HG02938 (cell line): ENCODE measurements around the gene SLC25A38.
"Not testable (repeated sequence)": the region's sequence is repeated elsewhere in the genome, so short reads cannot be mapped to it uniquely, and the experiment has no call there.

ENCODE experiments used
- ATAC-seq: cut with Tn5 transposase; IDR thresholded peaks from one replicate; pipeline ENCODE4 v1.9.1; 2021; ENCODE audit warnings: mild to moderate bottlenecking, moderate library complexity; ENCODE audit not compliant: unreplicated experiment

The SLC25A38 gene

DNA sequence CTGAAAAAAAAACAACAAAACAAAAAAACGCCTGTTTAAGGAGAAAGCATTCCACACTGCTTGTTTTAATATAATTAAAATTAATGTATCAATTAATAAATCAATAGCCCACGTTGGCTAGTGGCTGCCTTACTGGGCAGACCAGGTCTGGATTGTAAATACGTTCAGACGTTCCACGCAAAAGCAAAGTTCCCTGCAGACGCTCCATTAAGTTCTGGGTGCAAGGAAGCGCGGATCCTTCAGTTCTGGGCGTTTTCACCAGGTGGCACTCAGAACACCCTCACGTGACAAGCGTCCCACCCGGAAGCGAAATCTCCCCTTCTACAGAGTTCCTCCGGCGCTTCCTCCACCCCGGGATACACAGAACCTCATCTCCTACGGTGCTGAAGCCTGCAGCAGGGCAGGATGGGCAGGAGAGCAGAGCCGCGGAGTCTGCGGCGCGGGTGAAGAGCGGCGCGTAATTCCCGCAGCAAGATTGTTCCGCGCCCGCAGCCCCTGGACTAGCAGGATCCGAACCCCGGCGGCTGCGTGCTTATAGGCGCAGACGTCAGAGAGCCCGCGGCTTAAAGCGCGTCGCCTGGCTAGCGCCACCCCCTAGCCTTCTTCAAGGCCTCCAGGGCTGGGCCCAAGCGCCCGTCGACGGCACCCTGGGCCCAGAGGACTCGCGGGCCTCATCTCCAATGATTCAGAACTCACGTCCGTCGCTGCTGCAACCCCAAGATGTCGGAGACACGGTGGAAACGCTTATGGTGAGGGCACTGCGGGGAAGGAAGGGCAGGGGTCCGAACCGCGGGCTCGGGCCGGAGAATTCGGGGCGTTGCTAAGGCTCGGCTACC, at the start of gene SLC25A38:
SLC25A38 (plus strand) TSS at position 326 of the 836 bp plus-strand sequence; CDS start at position 681, 355 bp downstream.
- ATAC-seq, result peak; percentile 71

DNA sequence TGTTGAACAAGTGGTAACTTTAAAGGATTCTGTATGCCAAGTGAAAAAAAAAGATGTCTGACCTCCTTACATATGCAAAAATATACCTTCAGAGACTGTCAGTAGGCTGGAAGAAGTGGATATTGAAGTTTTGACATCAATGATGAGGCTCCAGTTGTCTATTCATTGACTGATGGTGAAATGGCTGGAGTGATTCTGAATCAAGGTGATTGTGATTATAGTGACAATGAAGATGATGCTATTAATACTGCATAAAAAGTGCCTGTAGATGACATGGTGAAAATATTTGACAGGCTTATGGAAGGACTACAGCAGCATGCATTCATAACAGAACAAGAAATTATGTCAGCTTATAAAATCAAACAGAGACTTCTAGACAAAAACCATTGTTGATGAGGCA, 49.6 kb upstream of the SLC25A38 start:
- ATAC-seq, result no peak

DNA sequence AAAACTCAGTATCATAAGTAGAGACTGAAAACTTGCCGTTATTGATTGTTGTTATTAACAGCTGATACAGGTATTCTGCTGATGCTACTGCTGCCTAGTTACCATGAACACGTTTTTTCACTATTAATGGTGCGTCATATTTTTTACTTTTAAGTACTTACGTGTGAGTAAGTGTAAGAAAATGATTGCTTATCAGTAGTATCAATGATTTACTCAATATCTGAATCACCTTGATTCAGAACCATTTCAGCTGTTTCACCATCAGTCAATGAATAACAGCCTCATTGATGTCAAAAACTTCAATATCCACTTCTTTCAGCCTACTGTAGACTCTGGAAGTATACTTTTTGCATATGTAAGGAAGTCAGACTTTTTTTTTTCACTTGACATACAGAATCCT, 49.0 kb upstream of the SLC25A38 start:
- ATAC-seq, result no peak

GRCh38 chr3:39338201-39338600, 45.0 kb upstream of the SLC25A38 start:
- no peak for ATAC-seq

- ATAC-seq, result no peak
Observed at GRCh38 chr3:39339086-39339485, 44.1 kb upstream of the SLC25A38 start.

DNA sequence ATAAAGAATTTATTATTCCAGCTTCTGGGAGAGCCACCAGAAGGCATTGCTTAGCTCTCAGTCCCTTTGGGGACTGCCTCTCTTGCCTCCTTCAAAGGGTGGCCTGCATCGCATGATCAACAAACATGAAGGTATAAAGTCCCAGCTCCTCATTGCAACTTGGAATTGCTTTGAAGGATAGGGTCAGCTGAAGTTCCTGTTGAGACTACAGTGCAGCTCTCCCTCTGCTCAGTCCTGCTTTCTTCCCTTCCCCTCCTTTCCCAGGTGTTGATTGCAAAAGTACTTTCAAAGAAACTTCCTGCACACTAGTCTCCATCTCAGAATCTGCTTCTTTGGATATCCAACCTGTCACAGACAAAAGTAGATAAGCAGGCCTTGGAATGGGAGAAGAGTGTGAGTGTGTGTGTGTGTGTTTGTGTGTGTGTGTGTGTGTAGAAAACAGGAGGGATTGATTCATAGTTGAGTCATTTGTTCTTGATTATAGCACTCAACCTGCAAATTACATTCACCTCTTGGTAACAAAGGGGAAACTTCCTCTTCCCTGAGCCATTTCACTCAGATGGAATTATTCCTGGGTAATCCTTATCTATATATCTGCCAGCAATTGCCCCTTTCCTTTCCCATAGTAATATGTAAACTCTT, 40.0 kb upstream of the SLC25A38 start:
- ATAC-seq, result no peak

- ATAC-seq, result no peak
Observed at GRCh38 chr3:39343760-39344159, 39.4 kb upstream of the SLC25A38 start.

DNA sequence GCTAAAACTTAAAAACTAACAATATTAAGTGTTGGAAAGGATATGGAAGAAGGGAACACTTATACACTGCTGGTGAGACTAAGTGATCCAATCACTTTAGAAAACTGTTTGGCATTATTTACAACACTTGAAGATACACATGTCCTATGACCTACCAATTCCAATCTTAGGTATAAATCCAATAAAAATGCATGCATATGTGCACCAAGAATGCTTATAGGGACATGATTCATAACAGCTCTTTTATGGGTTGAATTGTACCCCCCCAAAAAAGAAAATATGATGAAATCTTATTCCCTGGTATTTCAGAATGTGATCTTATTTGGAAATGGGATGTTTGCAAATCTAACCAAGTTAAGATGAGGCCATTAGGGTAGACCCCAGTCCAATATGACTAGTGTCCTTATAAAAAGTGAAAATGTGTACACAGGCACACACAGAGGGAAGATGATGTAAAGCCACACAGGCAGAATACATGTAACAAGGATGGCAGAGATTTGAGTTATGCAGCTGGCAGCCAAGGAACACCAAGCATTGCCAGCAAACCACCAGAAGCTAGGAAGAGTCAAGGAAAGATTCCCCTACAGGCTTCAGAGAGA, 38.3 kb upstream of the SLC25A38 start:
- no peak for ATAC-seq

DNA sequence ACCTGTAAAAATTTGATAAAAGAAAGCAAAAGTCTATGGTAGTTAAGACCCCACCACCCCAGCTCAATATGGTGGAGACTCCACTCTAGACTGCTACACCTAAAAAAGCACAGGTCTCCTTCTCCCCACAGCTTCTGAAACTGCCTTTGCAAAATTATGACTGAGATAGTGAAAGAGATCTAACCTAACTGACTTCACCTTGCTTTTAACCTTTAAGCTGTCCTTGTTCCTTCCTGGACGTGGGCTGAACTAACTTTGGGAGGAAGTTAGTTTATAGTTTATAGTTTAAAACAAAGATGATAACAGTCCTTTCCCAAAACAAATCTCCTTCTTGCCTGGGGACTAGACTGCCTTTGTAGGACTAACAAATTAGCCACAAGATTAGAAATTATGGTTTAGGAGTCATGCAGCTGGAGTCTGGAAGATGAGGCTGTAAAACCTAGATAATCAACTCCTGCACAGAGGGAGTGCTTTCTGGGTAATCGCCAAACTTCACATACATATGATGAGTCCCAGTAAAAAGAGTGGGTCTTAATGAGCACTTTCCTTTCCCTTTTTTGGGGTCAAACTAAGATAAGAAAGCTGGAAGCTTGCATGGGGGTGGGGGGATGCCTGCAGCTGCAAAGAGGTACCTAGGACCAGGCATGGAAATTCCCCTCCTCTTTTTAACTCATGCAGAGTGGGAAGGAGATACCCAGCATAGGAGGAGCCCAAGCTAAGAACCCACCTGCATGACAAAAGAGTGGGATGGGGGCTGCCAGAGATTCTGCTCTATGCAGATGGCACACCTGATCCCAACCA, 36.2 kb upstream of the SLC25A38 start:
- peak; percentile 84 for ATAC-seq

- ATAC-seq, result no peak
Observed at GRCh38 chr3:39347586-39347876, 35.6 kb upstream of the SLC25A38 start.

- ATAC-seq, result no peak
Observed at GRCh38 chr3:39349080-39349479, 34.1 kb upstream of the SLC25A38 start.

- ATAC-seq, result no peak
Observed at GRCh38 chr3:39350714-39351113, 32.5 kb upstream of the SLC25A38 start.

DNA sequence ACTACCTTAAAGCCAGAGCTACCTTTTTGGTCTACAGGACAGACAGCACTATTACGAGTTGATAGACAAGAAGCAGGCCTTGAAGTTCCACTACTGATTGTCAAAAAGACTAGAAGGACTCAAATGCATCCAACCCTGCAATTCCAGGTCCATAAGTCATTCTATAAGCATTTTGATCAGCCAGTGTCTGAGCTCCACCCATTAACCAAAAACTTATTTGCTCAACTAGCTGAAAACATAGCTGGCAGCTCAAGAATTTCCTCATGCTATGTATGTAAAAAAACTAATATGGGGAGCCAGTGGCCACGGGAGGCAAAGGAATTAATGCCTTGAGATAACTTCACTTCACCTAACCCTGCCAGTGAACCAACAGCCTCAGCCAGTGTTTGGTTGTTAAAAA, 32.0 kb upstream of the SLC25A38 start:
- not testable (repeated sequence) for ATAC-seq

- not testable (repeated sequence) for ATAC-seq
Observed at GRCh38 chr3:39353168-39353927, 29.8 kb upstream of the SLC25A38 start.

- ATAC-seq, result no peak
Observed at GRCh38 chr3:39358333-39358732, 24.8 kb upstream of the SLC25A38 start.

- ATAC-seq, result peak; percentile 75
Observed at GRCh38 chr3:39361252-39361927, 21.8 kb upstream of the SLC25A38 start.

DNA sequence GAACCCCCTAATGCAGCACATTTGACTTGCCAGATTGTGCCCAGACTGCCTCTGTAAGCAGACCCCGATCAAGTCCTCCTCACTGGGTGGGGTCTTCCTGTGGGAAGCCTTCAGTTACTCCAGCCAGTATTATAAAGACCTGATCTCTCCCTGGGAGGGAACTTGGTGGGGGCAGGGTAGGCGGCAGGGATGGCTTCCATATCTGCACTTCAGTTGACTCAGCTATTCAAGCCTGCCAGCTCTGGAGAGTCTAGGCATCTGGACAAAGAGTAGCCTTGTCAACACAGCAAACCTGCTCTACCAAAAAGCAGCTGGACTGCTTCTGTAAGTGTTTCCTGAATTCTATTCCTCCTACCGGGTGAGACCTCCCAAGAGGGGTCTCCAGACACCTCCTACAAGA, 21.0 kb upstream of the SLC25A38 start:
- ATAC-seq, result no peak

- no peak for ATAC-seq
Observed at GRCh38 chr3:39362812-39363211, 20.4 kb upstream of the SLC25A38 start.

- ATAC-seq, result not testable (repeated sequence)
Observed at GRCh38 chr3:39370450-39370849, 12.7 kb upstream of the SLC25A38 start.

DNA sequence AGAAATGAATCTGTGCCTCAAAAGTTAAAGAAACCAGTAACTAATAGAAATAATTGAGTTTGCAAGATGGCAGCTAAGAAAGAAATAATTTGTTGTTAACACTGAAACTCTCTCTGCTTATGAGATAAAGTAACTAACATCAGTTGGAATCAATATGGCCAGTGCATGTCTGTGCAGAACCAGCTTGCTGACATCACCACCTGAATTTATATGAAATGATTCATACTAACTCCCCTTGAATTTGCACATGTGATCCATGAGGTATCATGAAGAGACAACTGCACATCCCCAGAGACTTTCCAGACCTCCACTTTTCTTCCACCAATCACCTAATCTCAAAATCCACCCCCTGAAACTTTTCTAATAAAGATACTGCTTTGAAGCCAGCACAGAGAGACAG, 10.3 kb upstream of the SLC25A38 start:
- no peak for ATAC-seq
